Hepatocyte (in vitro differentiated cells): ENCODE data around the gene CYTH1.

Experiments used
- EZH2 ChIP-seq: fragments of 200-600 bp; sonication (generic); IDR thresholded peaks from 2 replicates; pipeline ENCODE4 v1.6.1; 2016; ENCODE audit warnings: antibody characterized with exemption, mild to moderate bottlenecking, borderline replicate concordance
- EZH2phosphoT487 ChIP-seq: fragments of 200-600 bp; sonication (generic); IDR thresholded peaks from one replicate; pipeline ENCODE4 v1.6.1; 2018; ENCODE audit warnings: antibody characterized with exemption, mild to moderate bottlenecking, low read depth, moderate library complexity; ENCODE audit not compliant: unreplicated experiment, severe bottlenecking
- TF ChIP-seq, protein P1 (sequence below): fragments of 200-600 bp; sonication (generic); IDR thresholded peaks from 2 replicates; pipeline ENCODE4 v1.5.1; 2016; ENCODE audit warnings: antibody characterized with exemption, mild to moderate bottlenecking; ENCODE audit not compliant: poor library complexity

DNA sequence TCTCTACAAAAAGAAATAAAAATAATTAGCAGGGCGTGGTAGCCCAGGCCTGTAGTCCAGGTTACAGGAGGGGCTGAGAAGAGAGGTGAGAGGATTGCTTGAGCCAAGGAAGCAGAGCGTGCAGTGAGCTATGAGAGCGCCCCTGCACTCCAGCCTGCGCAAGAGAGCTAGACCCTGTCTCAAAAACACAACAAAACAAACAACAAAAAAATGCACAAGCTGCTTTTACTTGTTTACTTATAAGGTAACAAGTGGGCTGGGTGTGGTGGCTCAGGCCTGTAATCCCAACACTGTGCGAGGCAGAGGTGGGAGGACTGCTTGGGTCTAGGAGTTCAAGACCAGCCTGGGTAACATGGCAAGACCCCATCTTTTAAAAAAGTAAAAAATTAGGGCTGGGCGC lies 1.7 kb downstream of the CYTH1 start:
- TF ChIP-seq, protein P1, sequence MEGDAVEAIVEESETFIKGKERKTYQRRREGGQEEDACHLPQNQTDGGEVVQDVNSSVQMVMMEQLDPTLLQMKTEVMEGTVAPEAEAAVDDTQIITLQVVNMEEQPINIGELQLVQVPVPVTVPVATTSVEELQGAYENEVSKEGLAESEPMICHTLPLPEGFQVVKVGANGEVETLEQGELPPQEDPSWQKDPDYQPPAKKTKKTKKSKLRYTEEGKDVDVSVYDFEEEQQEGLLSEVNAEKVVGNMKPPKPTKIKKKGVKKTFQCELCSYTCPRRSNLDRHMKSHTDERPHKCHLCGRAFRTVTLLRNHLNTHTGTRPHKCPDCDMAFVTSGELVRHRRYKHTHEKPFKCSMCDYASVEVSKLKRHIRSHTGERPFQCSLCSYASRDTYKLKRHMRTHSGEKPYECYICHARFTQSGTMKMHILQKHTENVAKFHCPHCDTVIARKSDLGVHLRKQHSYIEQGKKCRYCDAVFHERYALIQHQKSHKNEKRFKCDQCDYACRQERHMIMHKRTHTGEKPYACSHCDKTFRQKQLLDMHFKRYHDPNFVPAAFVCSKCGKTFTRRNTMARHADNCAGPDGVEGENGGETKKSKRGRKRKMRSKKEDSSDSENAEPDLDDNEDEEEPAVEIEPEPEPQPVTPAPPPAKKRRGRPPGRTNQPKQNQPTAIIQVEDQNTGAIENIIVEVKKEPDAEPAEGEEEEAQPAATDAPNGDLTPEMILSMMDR = no peak
- no peak for TF ChIP-seq EZH2phosphoT487
- no peak for TF ChIP-seq EZH2
